IPS-18c (cell line): ENCODE measurements around the gene SNX25.
"Not testable (repeated sequence)": the region's sequence is repeated elsewhere in the genome, so short reads cannot be mapped to it uniquely, and the experiment has no call there.

Experiments used
- H3K4me3 ChIP-seq: 2 replicates; pipeline ENCODE4 v1.7.0; 2013; ENCODE audit warnings: low read depth, mild to moderate bottlenecking, low read length, moderate library complexity; ENCODE audit not compliant: insufficient read depth
- H3K9me3 ChIP-seq: one replicate; pipeline ENCODE4 v1.6.1; 2013; ENCODE audit warnings: mild to moderate bottlenecking, low read length, moderate library complexity; ENCODE audit not compliant: control insufficient read depth, insufficient read depth

The SNX25 gene

DNA sequence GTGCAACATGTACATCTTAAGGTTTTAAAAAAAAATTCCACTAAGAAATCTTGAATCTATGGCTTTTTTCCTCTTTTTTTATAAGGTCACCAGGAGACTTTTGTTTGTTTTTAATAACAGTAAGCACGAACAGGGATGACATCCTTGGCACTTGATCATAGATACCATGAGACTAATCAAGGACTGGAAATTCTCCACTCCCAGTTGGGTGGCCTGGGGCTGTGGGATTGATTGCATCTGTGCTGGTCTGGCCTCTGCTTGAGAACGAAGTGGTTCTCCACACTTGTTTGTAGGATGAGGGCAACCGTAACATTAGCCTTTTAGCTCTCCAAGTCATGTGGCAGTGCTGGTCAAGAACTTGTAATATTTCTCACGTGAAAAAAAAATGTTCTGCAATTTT, 35.4 kb downstream of the SNX25 start:
- no peaks in the 10 kb centered on the region for H3K9me3 ChIP-seq

DNA sequence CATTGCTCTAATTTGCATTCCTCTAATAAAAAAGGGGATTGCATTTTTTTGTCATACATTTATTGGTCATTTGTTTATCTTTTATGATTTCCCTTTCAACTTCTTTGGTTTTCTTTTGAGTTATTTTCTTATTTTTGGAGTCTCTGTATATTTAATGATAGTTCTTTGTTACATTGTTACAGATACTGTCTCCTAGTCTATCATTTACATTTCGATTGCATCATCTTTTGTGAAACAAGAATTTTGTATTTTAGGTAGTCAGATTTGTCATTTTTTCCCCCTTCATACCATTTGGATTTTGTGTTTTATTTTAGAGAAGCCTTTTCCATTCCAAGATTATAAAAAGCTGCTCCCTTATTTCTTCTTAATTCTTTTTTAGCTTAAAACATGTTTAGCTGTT, 37.1 kb downstream of the SNX25 start:
- no peak overlapping the region for H3K4me3 ChIP-seq

More for the DNA sequence above, 35.4 kb downstream of the SNX25 start:
- no peak overlapping the region for H3K4me3 ChIP-seq

DNA sequence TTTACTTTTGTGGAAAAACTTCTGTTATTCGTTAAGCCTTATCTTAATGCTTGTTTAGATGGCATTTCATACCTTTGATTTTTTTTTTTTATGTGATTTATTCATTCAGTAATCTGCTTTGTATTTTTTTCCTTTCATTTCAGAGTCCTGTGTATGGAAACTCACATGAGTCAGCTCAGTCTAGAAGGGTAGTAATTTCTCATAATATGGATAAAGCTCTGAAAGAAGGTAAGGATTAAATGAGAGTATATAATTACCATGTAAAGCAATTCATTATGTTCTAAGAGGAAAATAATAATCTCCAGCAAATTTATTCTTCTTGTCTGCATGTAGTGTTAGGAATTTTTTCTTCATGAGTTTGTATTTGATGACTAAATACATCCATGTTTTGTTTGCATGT, 37.8 kb downstream of the SNX25 start:
- Histone ChIP-seq H3K4me3 (no peak overlapping the region), H3K9me3 (no peaks in the 10 kb centered on the region)

More for the DNA sequence above, 37.1 kb downstream of the SNX25 start:
- no peaks in the 10 kb centered on the region for H3K9me3 ChIP-seq

DNA sequence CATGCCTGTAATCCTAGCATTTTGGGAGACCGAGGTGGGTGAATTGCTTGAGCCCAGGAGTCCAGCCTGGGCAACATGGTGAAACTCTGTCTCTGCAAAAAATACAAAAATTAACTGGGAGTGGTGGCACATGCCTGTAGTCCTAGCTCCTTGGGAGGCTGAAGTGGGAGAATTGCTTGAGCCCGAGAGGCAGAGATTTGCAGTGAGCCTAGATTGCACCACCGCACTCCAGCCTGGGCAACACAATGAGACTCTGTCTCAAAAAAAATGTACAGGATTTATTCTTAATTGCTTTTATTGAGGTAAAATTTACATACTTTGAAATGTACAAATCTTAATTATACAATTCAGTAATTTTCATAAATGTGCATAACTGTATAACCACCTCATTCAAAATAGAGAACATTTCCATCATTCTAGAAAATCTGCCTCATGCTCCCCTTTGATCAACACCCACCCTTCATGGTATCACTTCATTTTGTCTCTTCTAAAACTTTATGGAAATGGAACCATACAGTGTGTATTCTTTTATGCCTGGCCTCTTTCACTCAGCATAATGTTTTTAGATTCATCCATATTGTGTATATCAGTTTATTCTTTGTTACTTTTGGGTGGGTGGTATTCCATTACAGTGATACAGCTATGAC, 39.1 kb downstream of the SNX25 start:
- Histone ChIP-seq H3K4me3 (no peak overlapping the region), H3K9me3 (no peaks in the 10 kb centered on the region)

DNA sequence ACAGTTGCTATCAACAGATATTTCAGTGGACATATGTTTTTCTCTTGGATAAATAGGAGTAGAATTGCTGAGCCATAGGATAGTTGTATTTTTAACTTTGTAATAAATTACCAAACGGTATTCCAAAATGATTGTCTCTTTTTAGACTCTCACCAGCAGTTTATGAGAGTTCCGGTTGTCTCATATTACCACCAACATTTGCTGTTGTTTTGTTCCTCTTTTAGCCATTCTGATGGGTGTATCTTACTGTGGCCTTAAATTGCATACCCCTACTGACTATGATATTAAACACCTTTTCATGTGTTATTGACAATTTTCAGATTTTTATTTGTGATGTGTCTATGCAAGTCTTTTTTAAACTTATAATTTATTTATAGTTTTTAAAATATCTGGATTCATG, 39.7 kb downstream of the SNX25 start:
- Histone ChIP-seq H3K4me3 (no peak overlapping the region), H3K9me3 (no peaks in the 10 kb centered on the region)

DNA sequence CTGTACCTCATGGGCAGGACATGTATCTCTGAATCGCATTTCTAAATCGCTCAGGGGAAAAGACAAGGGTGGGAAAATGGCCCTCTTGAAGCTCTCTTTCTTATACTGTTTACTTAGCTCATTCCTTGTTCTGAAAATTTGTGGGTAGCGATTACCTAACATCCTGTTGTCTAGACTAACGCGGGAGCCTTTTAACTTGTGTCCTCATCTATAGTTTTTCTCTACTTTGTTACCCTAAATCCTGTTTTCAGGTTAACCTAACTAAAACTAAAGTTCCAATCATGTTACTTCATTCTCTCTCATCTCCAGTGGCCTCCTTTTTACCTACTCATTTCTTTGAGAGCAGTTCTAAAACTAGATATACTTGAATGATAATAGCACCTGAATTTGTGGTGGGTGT, 45.0 kb downstream of the SNX25 start:
- Histone ChIP-seq H3K4me3 (no peak overlapping the region), H3K9me3 (no peaks in the 10 kb centered on the region)

DNA sequence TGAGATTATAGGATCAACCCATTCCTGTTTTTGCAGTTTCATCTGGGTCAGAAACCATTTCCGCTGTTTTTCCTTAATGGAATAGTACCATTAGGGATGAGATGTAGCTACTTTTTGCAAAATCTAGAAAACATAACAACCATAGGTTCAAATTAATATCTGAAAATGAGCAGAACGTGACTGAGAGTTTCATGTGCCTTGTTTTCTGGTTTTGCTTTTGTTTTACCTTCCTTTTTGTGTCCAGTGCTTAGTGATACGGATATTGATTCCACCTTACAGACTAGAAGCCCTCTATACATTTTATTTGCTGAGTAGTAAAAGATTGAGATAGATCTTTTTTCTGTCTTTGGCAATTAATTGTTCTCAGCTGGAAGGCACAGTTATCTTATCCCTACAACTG, 46.5 kb downstream of the SNX25 start:
- Histone ChIP-seq H3K4me3 (no peak overlapping the region), H3K9me3 (no peaks in the 10 kb centered on the region)

DNA sequence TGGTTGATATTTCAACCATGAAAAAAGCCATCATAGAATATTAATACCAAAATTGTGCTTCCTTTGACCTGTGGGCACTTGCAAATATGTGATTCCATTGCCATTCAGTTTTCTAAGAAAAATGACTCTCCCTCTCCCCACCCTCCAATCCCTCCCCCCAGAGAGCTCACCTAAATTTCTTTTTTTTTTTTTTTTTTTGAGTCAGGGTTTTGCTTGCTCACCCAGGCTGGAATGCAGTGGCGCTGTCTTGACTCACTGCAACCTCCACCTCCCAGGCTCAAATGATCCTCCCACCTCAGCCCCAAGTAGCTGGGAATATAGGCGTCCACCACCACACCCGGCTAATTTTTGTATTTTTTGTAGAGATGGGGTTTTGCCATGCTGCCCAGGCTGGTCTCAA, 47.0 kb downstream of the SNX25 start:
- H3K9me3 ChIP-seq: no peaks in the 10 kb centered on the region
- H3K4me3 ChIP-seq: no peak overlapping the region

DNA sequence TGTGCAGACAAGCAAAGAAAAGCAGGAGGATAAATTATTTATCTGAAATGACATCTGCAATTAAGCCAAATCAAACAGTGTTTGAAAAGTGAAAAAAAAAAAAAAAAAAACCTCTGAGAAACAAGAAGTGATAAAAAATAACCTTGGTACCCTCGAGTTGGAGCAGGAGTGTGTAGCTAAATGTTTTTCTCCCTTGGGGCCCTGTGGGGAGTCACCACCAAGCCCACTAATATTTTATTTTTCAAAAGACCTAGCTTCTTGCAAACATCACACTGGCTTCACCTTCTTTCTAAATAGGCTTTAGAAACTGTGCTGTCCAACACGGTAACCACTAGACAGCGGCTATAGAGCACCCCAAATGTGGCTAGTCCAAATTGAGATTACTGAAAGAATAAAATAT, 47.7 kb downstream of the SNX25 start:
- no peak overlapping the region for H3K4me3 ChIP-seq

DNA sequence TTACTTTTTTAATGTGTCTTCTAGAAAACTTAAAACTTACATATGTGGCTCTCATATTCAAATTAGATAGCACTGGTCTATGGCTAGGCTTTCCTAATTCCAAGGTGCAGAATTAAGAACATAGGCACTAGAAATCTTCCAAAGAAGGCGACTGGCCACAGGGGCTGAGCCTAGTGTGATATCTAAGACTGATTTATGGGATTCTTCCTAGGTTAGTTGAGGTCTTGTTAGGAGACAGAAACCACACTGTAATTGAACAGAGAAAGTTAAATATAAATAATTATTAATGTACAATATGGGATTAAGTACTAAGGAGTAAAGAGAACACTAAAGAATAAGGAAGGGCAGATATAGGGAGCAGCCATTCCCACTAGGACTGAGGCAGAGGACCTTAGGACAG, 48.3 kb downstream of the SNX25 start:
- H3K4me3 ChIP-seq: no peak overlapping the region

More for the DNA sequence above, 47.7 kb downstream of the SNX25 start:
- no peaks in the 10 kb centered on the region for H3K9me3 ChIP-seq

GRCh38 chr4:185258741-185259140, 49.3 kb downstream of the SNX25 start:
- H3K4me3 ChIP-seq, H3K9me3 ChIP-seq: not testable (repeated sequence)

More for the DNA sequence above, 48.3 kb downstream of the SNX25 start:
- no peaks in the 10 kb centered on the region for H3K9me3 ChIP-seq

DNA sequence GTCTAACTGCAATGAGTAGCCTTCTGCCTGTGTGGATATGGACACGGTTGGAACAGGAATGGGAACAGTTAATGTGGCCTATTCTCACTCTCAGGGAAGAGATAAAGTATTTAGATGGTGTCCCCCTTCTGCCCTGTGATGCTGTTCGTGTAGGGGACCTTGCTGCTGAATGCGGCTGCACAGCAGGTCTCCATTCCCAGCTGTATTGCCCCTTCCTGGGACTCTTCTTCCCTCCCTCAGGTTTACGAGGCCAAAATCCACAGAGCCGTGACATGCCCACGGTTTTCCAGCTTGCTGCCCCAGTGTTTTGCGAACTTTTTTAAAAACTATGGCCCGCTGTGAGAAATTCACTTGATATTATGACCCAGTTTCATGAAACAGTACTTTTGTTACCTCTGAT, 50.3 kb downstream of the SNX25 start:
- Histone ChIP-seq H3K9me3 (no peaks in the 10 kb centered on the region), H3K4me3 (no peak overlapping the region)

DNA sequence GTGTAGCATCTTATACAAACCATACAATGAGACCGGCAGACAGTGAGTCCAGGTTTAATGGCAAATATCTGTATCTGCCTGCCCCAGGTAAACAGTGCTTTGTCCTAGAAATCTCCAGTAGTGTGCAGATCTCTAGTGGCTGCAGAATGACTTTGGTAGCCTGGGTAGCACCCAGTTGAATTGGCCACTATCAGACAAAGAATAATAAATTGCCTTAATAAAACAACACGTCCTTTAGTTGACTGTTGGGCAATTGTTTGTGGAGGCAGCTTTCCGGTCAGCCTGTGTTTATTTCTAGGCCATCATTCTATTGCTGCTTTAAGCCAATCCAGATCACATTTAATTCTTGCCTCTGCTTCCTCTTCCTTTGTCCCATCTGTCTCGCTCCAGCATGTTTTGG, 52.5 kb downstream of the SNX25 start:
- no peak overlapping the region for H3K4me3 ChIP-seq
- H3K9me3 ChIP-seq: no peaks in the 10 kb centered on the region

- Histone ChIP-seq H3K4me3 (no peak overlapping the region), H3K9me3 (no peaks in the 10 kb centered on the region)
Observed at GRCh38 chr4:185263419-185263818, 54.0 kb downstream of the SNX25 start.

DNA sequence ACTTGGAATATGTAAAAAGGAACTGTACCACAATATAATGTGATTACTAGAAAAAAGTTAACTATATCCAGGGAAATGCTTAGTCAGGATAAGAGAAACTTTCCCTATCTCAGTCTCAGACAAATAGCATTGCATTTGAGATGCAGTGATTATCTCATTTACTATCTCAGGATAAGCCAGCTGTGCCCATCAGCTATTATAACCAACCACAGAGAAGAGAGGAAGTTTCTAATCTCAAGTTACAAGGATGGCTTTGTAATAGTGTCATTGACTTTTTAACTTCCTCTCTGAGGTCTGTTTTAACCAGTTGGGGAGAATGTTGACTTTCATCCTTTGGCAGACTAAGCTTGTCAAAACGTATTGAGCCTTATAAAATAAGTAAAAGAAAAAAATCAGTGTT, 56.5 kb downstream of the SNX25 start:
- Histone ChIP-seq H3K4me3 (no peak overlapping the region), H3K9me3 (no peaks in the 10 kb centered on the region)

DNA sequence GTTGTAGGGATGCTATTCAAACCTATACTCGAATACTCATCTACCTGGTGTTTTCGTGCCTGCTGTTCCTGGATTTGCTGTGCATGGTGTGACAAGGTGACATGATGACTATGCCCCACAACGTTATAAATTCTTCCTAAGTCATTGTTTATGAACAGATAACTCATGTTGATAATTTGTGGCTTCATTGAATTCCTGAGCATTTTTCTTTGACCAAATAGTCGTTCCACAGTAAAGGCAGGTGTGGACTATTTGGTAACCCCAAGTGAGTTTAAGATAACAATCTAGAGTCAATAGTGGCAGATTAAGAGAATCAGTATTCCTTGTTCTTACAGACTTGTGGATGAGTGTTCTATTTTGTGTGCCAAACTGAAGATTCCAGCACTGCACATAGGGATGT, 59.9 kb downstream of the SNX25 start:
- no peak overlapping the region for H3K4me3 ChIP-seq
- H3K9me3 ChIP-seq: no peaks in the 10 kb centered on the region

- H3K9me3 ChIP-seq: no peaks in the 10 kb centered on the region
- H3K4me3 ChIP-seq: no peak overlapping the region
Observed at GRCh38 chr4:185270037-185270436, 60.6 kb downstream of the SNX25 start.

DNA sequence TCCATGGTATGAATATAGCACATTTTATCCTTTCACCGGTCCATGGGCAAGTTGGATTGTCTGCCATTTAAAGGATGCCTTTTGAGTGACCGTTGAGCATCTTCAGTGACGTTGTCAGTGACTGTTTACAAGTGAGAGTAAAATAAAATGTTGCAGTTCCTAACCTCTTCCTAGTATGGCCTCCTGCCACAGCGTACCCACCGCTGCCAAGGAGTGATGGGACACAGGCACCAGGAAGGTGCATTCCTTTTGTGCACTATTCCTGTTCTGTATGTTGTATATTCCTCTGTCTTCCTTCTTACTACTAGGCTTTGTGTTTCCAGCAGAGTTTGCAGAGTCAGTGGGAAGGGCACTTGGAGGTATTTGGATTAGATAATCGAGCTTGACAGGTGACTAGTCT, 61.5 kb downstream of the SNX25 start:
- Histone ChIP-seq H3K4me3 (no peak overlapping the region), H3K9me3 (no peaks in the 10 kb centered on the region)

DNA sequence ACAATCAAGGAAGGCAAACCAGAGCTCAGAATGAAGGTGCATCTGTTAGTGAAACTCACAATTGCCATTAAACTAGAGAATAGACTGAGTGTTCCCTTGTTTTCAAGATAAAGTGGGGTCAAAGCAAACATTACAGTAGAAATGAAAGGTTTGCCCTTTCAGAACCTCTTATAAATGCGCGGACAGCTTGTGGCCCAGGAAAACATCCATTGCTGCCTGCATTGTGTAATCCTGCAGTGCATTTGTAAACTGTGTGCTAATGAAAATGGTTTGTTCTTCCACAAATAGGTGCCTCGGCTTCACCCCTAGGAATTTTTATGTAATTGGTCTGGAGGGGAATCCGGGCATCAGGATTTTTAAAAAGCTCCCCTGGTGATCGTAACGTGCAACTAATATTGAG, 62.8 kb downstream of the SNX25 start:
- no peak overlapping the region for H3K4me3 ChIP-seq
- H3K9me3 ChIP-seq: no peaks in the 10 kb centered on the region
